Activated gamma-delta T cell treated with anti-CD3 and anti-CD28 coated beads, Interleukin-2, amount 50 U/mL, for 16 hours (primary cell): ENCODE results near the gene UPB1.
"Not testable (repeated sequence)": the region's sequence is repeated elsewhere in the genome, so short reads cannot be mapped to it uniquely, and the experiment has no call there.

Source experiments
- DNase-seq: peaks from one replicate; pipeline ENCODE4 v3.0.0-alpha.2; 2020; ENCODE audit warnings: low read depth

Gene UPB1

GRCh38 chr22:24504956-24505736, 10.0 kb downstream of the UPB1 start:
- DNase-seq: no peak

- DNase-seq: no peak
Measured at GRCh38 chr22:24506802-24507438, 11.8 kb downstream of the UPB1 start.

GRCh38 chr22:24507716-24508115, 12.6 kb downstream of the UPB1 start:
- DNase-seq: no peak

GRCh38 chr22:24510637-24511625, 15.8 kb downstream of the UPB1 start:
- no peak for DNase-seq

GRCh38 chr22:24512043-24512442, 16.9 kb downstream of the UPB1 start:
- no peak for DNase-seq

- no peak for DNase-seq
Measured at GRCh38 chr22:24513378-24514240, 18.5 kb downstream of the UPB1 start.

GRCh38 chr22:24514241-24515026, 19.3 kb downstream of the UPB1 start:
- no peak for DNase-seq

- no peak for DNase-seq
Measured at GRCh38 chr22:24515027-24515338, 19.9 kb downstream of the UPB1 start.

GRCh38 chr22:24516301-24516737, 21.2 kb downstream of the UPB1 start:
- no peak for DNase-seq

- DNase-seq: no peak
Measured at GRCh38 chr22:24517446-24517845, 22.3 kb downstream of the UPB1 start.

GRCh38 chr22:24518228-24518627, 23.1 kb downstream of the UPB1 start:
- no peak for DNase-seq

- DNase-seq: no peak
Measured at GRCh38 chr22:24518771-24519485, 23.8 kb downstream of the UPB1 start.

GRCh38 chr22:24519496-24519895, 24.4 kb downstream of the UPB1 start:
- DNase-seq: no peak

- DNase-seq: no peak
Measured at GRCh38 chr22:24521791-24522245, 26.7 kb downstream of the UPB1 start.

- DNase-seq: no peak
Measured at GRCh38 chr22:24523873-24524272, 28.7 kb downstream of the UPB1 start.

- DNase-seq: peak; percentile 64
Measured at GRCh38 chr22:24525416-24526037, 30.4 kb downstream of the UPB1 start.

- DNase-seq: no peak
Measured at GRCh38 chr22:24526191-24526590, 31.1 kb downstream of the UPB1 start.

GRCh38 chr22:24529898-24530297, 34.8 kb downstream of the UPB1 start:
- DNase-seq: no peak

GRCh38 chr22:24530968-24531367, 35.8 kb downstream of the UPB1 start:
- DNase-seq: not testable (repeated sequence)

- DNase-seq: no peak
Measured at GRCh38 chr22:24532075-24532474, 36.9 kb downstream of the UPB1 start.
